C4-2B (cell line): ENCODE data around the gene HBS1L.

Experiments
- H3K27ac ChIP-seq: fragments of 450-650 bp; 2 replicates; pipeline ENCODE4 v1.5.1; 2017
- CTCF ChIP-seq: fragments of 450-650 bp; conservative IDR thresholded peaks from 2 replicates; pipeline ENCODE4 v1.5.1; 2017; ENCODE audit warnings: mild to moderate bottlenecking
- ZFX ChIP-seq: fragments of 450-650 bp; IDR thresholded peaks from 2 replicates; pipeline ENCODE4 v1.6.1; 2017

Gene HBS1L

DNA sequence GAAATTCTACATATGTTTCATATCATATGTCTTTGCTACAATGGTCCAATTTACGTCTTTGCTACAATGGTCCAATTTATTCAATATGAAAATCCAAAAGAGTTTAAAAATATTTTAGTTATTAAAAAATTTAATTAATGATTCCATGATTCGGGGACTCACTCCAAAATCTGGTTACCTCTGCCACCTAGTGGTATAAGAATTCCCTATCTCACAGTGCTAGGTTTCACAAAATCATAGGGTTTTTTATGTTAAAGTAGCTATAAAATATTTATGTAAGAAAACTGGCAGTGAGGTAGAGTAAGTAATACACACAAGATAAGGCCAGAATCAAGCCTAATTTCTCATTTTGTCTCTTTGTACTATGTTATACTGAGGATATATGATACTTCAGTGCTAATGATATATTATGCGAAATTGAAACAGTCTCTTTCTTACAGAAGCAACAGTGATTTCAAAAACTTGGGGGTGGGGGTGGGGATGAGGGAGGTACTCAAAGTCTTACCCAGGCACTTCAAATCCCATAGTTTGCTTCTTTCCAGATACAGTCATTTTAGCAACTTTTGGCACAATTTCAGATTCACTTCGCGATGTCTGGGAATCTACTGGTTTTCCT lies 52.3 kb downstream of the HBS1L start:
- H3K27ac ChIP-seq = no peak overlapping the region
- TF ChIP-seq CTCF (peak; percentile 74), ZFX (no peak)

- H3K27ac ChIP-seq = no peak overlapping the region
- TF ChIP-seq CTCF (no peak), ZFX (no peak)
These were observed 55.5 kb downstream of the HBS1L start for GRCh38 chr6:134999107-134999506.

- no peak for TF ChIP-seq ZFX
- TF ChIP-seq CTCF = no peak
- H3K27ac ChIP-seq = no peak overlapping the region
These were observed 57.3 kb downstream of the HBS1L start for GRCh38 chr6:134997133-134997995.

GRCh38 chr6:134995536-134995935 lies 59.1 kb downstream of the HBS1L start:
- no peak for TF ChIP-seq ZFX
- TF ChIP-seq CTCF = no peak
- H3K27ac ChIP-seq = no peak overlapping the region

- no peak overlapping the region for H3K27ac ChIP-seq
- TF ChIP-seq ZFX (no peak), CTCF (no peak)
These were observed 60.2 kb downstream of the HBS1L start for GRCh38 chr6:134994431-134994830.

- no peak for TF ChIP-seq CTCF
- no peak for TF ChIP-seq ZFX
- H3K27ac ChIP-seq = no peak overlapping the region
These were observed 62.5 kb downstream of the HBS1L start for GRCh38 chr6:134992155-134992554.

GRCh38 chr6:134990262-134990661 lies 64.4 kb downstream of the HBS1L start:
- TF ChIP-seq CTCF (no peak), ZFX (no peak)
- no peak overlapping the region for H3K27ac ChIP-seq
